Activated CD8-positive, alpha-beta T cell treated with anti-CD3 and anti-CD28 coated beads for 36 hours (primary cell): ENCODE results near the gene TRIM24. TPM values are rescaled to one million over a fixed set of nuclear protein-coding genes. Genes with fewer than 3 reads are reported as not detected.

Source experiments
- ATAC-seq: fragments of 200-7000 bp; cut with Tn5 transposase; one replicate; pipeline ENCODE4 v1.10.0; 2021; ENCODE audit warnings: mild to moderate bottlenecking, moderate library complexity
- CTCF ChIA-PET: fragments of 350-600 bp; sonication (Branson Sonifier 250); formaldehyde crosslinking; loops from one replicate; lab custom pipeline; 2021; ENCODE audit warnings: antibody characterized with exemption; lab: Charles Lee
- POLR2A ChIA-PET: fragments of 350-600 bp; sonication (Branson Sonifier 250); formaldehyde crosslinking; loops from one replicate; lab custom pipeline; 2021; ENCODE audit warnings: antibody characterized with exemption; lab: Charles Lee
- DNase-seq: peaks from one replicate; pipeline ENCODE4 v3.0.0-alpha.2; 2020
- H3K27ac Mint-ChIP-seq: one replicate; pipeline ENCODE4 v1.8.0; 2021; ENCODE audit warnings: mild to moderate bottlenecking, mixed read lengths
- H3K27me3 Mint-ChIP-seq: one replicate; pipeline ENCODE4 v1.8.0; 2021; ENCODE audit warnings: mixed read lengths
- H3K36me3 Mint-ChIP-seq: one replicate; pipeline ENCODE4 v1.8.0; 2021; ENCODE audit warnings: low read depth, mixed read lengths
- H3K4me1 Mint-ChIP-seq: one replicate; pipeline ENCODE4 v1.8.0; 2021; ENCODE audit warnings: low read depth, mixed read lengths
- H3K4me3 Mint-ChIP-seq: one replicate; pipeline ENCODE4 v1.8.0; 2021; ENCODE audit warnings: mild to moderate bottlenecking, moderate library complexity, mixed read lengths
- H3K9me3 Mint-ChIP-seq: one replicate; pipeline ENCODE4 v1.8.0; 2021; ENCODE audit warnings: mixed read lengths
- CTCF ChIP-seq: fragments of 200-600 bp; IDR thresholded peaks from one replicate; pipeline ENCODE4 v1.8.0; 2022; ENCODE audit warnings: antibody characterized with exemption, mild to moderate bottlenecking
- intact Hi-C: fragments of 100-400 bp; cut with micrococcal nuclease; formaldehyde crosslinking; loops from one replicate; pipeline ENCODE4 v1.10.0; 2022
- total RNA-seq, 2 experiments: library from RNA; stranded (reverse); gene quantifications; one replicate each; pipeline ENCODE4 v1.2.3, GENCODE V29; 2021

The TRIM24 gene
- total RNA-seq, 2 experiments from 2014 or later: 13.9 to 16.7 TPM

GRCh38 chr7:138565451-138566114, 105.5 kb downstream of the TRIM24 start:
- ATAC-seq (no peak), DNase-seq (no peak)
- TF ChIP-seq CTCF: no peak
- Mint-ChIP-seq H3K9me3 (peaks cover 33% of the 10 kb centered on the region), H3K27me3 (no peaks in the 10 kb centered on the region), H3K36me3 (peaks cover 78% of the 10 kb centered on the region), H3K4me3 (no peak overlapping the region), H3K4me1 (no peaks in the 10 kb centered on the region), H3K27ac (no peak overlapping the region)
- ChIA-PET POLR2A (no interaction called here), CTCF (interaction anchor here (0.7 to 1.4 kb wide), 2 partner anchors 9 to 16 kb away, joined by 3 read pairs; no protein-coding TSS in a partner anchor)
- intact Hi-C loops: no loop called here

- Mint-ChIP-seq H3K27me3 (no peaks in the 10 kb centered on the region), H3K36me3 (peaks cover 67% of the 10 kb centered on the region), H3K27ac (no peak overlapping the region), H3K4me3 (no peak overlapping the region), H3K9me3 (peaks cover 21% of the 10 kb centered on the region), H3K4me1 (no peaks in the 10 kb centered on the region)
- ChIA-PET POLR2A (no interaction called here), CTCF (no interaction called here)
- DNase-seq (no peak), ATAC-seq (no peak)
- intact Hi-C loops: no loop called here
- no peak for TF ChIP-seq CTCF
Measured at GRCh38 chr7:138568655-138569054, 108.6 kb downstream of the TRIM24 start.

GRCh38 chr7:138569418-138569817, 109.4 kb downstream of the TRIM24 start:
- ATAC-seq: no peak
- Mint-ChIP-seq H3K4me1 (no peaks in the 10 kb centered on the region), H3K36me3 (peaks cover 65% of the 10 kb centered on the region), H3K9me3 (peaks cover 13% of the 10 kb centered on the region), H3K27me3 (no peaks in the 10 kb centered on the region), H3K4me3 (no peak overlapping the region), H3K27ac (no peak overlapping the region)
- no peak for TF ChIP-seq CTCF
- DNase-seq: no peak
- POLR2A ChIA-PET: no interaction called here
- CTCF ChIA-PET: no interaction called here
- intact Hi-C loops: no loop called here

GRCh38 chr7:138570715-138571114, 110.7 kb downstream of the TRIM24 start:
- Mint-ChIP-seq H3K9me3 (peaks cover under 1% of the 10 kb centered on the region), H3K4me1 (no peaks in the 10 kb centered on the region), H3K27ac (no peak overlapping the region), H3K4me3 (no peak overlapping the region), H3K27me3 (no peaks in the 10 kb centered on the region), H3K36me3 (peaks cover 55% of the 10 kb centered on the region)
- ATAC-seq (no peak), DNase-seq (no peak)
- TF ChIP-seq CTCF: no peak
- intact Hi-C loops: no loop called here
- ChIA-PET CTCF (no interaction called here), POLR2A (no interaction called here)

- no peak for TF ChIP-seq CTCF
- Mint-ChIP-seq H3K4me3 (no peak overlapping the region), H3K4me1 (no peaks in the 10 kb centered on the region), H3K9me3 (no peaks in the 10 kb centered on the region), H3K36me3 (peaks cover 47% of the 10 kb centered on the region), H3K27ac (no peak overlapping the region), H3K27me3 (no peaks in the 10 kb centered on the region)
- POLR2A ChIA-PET: no interaction called here
- CTCF ChIA-PET: no interaction called here
- ATAC-seq (no peak), DNase-seq (no peak)
- intact Hi-C loops: no loop called here
Measured at GRCh38 chr7:138573741-138574140, 113.7 kb downstream of the TRIM24 start.
